Stomach smooth muscle (tissue), 2 donors: Measurements from ENCODE around the gene RELB.
A peak's percentile ranks its signal among the peaks of the same experiment; 100 is the strongest.
"Not testable (repeated sequence)": the region's sequence is repeated elsewhere in the genome, so short reads cannot be mapped to it uniquely, and the experiment has no call there.

ENCODE experiments used
- H3K27ac ChIP-seq: one replicate; pipeline ENCODE4 v1.7.0; 2013; ENCODE audit warnings: mild to moderate bottlenecking, low read length, inconsistent platforms
- H3K27me3 ChIP-seq, 2 donors: one replicate each; pipeline ENCODE4 v1.7.0; 2013; ENCODE audit warnings: low read length in 2 of 2; ENCODE audit not compliant: insufficient read depth in 2 of 2, control insufficient read depth in 1 of 2
- H3K36me3 ChIP-seq, 2 donors: one replicate each; pipeline ENCODE4 v1.7.0; 2013; ENCODE audit warnings: low read length in 2 of 2; ENCODE audit not compliant: control insufficient read depth in 2 of 2, insufficient read depth in 2 of 2
- H3K4me1 ChIP-seq: one replicate; pipeline ENCODE4 v1.7.0; 2013; ENCODE audit warnings: low read length; ENCODE audit not compliant: control insufficient read depth, insufficient read depth
- H3K4me3 ChIP-seq, 2 donors: one replicate each; pipeline ENCODE4 v1.7.0; 2013; ENCODE audit warnings: low read length in 2 of 2
- H3K9ac ChIP-seq, 2 donors: one replicate each; pipeline ENCODE4 v1.7.0; 2013; ENCODE audit warnings: low read length in 2 of 2, mild to moderate bottlenecking in 1 of 2
- H3K9me3 ChIP-seq, 2 donors: one replicate each; pipeline ENCODE4 v1.7.0; 2013; ENCODE audit warnings: low read length in 2 of 2; ENCODE audit not compliant: control insufficient read depth in 2 of 2
- donor health status: healthy.
- donor health status: Pancreatic carcinoma.

RELB gene

DNA sequence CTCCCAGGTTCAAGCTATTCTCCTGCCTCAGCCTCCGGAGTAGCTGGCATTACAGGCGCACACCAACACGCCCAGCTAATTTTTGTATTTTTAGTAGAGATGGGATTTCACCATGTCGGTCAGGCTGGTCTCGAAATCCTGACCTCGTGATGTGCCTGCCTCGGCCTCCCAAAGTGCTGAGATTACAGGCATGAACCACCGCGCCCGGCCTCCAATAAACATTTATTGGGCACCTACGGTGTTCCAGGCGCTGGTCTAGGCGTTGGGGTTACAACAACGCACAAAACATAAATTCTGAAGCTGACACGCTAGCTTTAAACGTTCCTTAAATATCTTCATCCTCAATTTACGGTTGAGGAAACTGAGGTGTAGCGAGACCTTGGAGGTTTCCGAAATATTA is 599 bp upstream of the RELB start:
- Histone ChIP-seq H3K9ac (peak overlapping the region; percentile 4 to 51), H3K4me3 (peak overlapping the region; percentile 36 to 70), H3K4me1 (peaks cover 10% of the 10 kb centered on the region), H3K27ac (peak overlapping the region; percentile 60)
- not testable (repeated sequence) for H3K36me3 ChIP-seq, H3K27me3 ChIP-seq, H3K9me3 ChIP-seq

DNA sequence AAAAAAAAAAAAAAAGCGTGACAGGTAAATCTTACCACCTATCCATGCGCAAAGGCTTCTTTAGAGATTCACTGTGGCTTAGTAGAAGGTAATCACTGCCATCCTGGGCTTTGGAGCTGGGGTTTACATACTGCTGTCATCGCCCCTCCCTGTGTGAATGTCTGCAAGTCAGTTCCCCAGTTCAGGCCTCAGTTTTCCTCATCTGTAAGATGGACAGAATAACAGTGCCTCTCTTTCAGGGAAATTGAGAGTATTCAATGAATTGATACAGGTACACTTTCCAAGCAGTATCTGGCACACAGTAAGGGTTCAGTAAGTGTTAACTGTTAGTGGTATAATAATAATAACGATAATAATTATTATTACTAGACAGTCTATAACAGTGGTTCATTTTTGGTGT is 2.2 kb downstream of the RELB start:
- H3K9me3 ChIP-seq, result no peaks in the 10 kb centered on the region
- no peak overlapping the region for H3K4me3 ChIP-seq
- H3K9ac ChIP-seq, result no peak overlapping the region
- H3K4me1 ChIP-seq, result peaks cover 10% of the 10 kb centered on the region
- no peaks in the 10 kb centered on the region for H3K27me3 ChIP-seq
- peaks cover 2 to 4% of the 10 kb centered on the region in 2 donors for H3K36me3 ChIP-seq
- no peak overlapping the region for H3K27ac ChIP-seq

DNA sequence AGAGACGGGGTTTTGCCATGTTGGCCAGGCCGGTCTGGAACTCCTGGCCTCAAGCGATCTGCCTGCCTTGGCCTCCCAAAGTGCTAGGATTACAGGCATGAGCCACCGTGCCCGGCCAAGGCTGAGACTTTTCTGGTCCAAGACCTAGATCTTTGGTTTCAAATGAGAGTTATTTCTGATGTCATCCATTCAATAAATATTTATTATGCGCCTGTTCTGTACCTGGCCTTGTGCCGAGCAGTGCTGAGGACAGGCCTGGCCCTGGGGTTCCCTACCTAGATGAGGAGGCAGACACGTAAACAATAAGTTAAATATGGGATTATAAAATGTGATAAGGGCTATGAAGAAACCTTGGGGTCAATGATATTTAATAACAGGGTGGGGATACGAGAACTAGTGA is 4.5 kb downstream of the RELB start:
- Histone ChIP-seq H3K27ac (no peak overlapping the region), H3K27me3 (no peaks in the 10 kb centered on the region), H3K4me3 (no peak overlapping the region), H3K9me3 (no peaks in the 10 kb centered on the region), H3K4me1 (peaks cover 9% of the 10 kb centered on the region), H3K36me3 (peaks cover 2 to 4% of the 10 kb centered on the region in 2 donors), H3K9ac (no peak overlapping the region)

DNA sequence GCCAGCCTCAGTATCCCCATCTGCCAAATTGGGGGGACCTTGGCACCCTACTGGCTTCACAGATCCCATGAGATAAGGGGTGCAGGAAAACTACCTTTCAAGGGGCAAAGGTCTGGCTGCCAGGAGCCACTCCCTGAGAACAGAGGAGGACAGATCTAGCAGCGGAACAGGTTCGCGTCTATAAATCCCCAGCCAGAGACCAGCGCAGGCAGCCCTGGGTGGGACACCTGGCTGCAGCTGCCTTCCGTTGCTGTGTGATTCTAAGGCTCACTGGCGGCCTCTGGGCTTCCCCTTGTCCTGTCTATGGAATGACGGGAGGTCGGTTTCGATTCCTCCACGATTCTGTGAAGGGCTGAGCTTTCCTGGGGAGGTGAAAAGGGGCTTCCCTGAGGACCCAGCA is 7.3 kb downstream of the RELB start:
- Histone ChIP-seq H3K9ac (no peak overlapping the region), H3K27me3 (no peaks in the 10 kb centered on the region), H3K4me1 (no peaks in the 10 kb centered on the region), H3K9me3 (no peaks in the 10 kb centered on the region), H3K4me3 (no peak overlapping the region), H3K27ac (no peak overlapping the region), H3K36me3 (peaks cover 4 to 6% of the 10 kb centered on the region in 2 donors)

DNA sequence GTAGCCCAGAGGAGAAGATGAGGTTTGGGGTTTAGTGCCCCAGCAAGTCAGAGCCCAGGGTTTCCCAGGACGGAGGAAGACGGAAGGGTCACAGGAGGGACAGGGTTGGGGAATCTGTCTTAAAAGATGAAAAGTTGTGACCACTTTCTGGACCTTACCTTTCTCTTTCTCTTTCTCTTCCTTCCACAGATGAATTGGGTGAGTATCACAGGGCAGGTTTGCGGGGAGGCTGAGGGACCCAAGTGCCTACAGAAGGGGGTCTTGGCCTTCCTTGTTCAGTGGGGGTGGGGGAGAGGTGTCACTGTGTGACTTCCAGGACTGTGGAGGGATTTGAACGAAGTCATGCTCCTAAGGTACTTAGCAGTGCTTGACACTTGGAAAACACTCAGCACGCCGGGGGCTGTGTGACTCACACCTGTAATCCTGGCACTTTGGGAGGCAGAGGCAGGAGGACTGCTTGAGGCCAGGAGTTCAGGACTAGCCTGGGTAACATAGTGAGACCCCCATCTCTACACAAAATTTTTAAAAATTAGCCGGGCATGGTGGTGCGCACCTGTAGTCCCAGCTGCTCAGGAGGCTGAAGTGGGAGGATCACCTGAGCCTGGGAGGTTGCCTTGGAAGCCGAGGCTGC is 8.5 kb downstream of the RELB start:
- Histone ChIP-seq H3K9ac (no peak overlapping the region), H3K9me3 (no peaks in the 10 kb centered on the region), H3K27ac (no peak overlapping the region), H3K27me3 (no peaks in the 10 kb centered on the region), H3K4me3 (no peak overlapping the region), H3K4me1 (no peaks in the 10 kb centered on the region), H3K36me3 (peaks cover 4 to 6% of the 10 kb centered on the region in 2 donors)

DNA sequence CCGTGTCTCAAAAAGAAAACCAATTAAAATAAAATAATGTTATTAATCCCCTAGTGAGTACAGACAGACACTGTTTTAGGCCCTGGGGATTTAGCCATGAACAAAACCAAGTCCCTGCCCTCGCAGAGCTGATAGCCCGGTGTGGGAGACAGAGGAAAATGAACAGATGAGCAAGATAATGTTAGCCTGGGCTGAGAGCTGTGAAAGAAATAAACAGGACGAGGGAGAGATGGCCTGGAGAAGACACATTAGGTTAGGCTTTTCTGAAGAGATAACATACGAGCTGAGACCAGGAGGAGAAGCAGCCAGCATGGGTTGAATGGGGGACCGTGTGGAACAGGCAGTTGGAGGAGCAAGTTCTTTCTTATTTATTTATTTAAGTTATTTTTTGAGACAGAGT is 9.0 kb downstream of the RELB start:
- Histone ChIP-seq H3K4me1 (no peaks in the 10 kb centered on the region), H3K36me3 (peaks cover 6 to 8% of the 10 kb centered on the region in 2 donors), H3K4me3 (no peak overlapping the region), H3K9ac (no peak overlapping the region), H3K27ac (no peak overlapping the region), H3K27me3 (no peaks in the 10 kb centered on the region), H3K9me3 (no peaks in the 10 kb centered on the region)

DNA sequence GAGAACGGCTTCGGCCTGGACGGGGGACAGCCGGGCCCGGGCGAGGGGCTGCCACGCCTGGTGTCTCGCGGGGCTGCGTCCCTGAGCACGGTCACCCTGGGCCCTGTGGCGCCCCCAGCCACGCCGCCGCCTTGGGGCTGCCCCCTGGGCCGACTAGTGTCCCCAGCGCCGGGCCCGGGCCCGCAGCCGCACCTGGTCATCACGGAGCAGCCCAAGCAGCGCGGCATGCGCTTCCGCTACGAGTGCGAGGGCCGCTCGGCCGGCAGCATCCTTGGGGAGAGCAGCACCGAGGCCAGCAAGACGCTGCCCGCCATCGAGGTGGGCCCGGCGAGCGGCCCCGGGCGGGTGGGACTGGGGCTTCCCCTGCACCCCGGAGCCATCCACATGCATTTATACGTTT is 10.7 kb downstream of the RELB start:
- no peaks in the 10 kb centered on the region for H3K4me1 ChIP-seq
- no peak overlapping the region for H3K27ac ChIP-seq
- H3K9ac ChIP-seq, result no peak overlapping the region
- no peak overlapping the region for H3K4me3 ChIP-seq
- no peaks in the 10 kb centered on the region for H3K27me3 ChIP-seq
- H3K9me3 ChIP-seq, result no peaks in the 10 kb centered on the region
- peaks cover 4 to 7% of the 10 kb centered on the region in 2 donors for H3K36me3 ChIP-seq

DNA sequence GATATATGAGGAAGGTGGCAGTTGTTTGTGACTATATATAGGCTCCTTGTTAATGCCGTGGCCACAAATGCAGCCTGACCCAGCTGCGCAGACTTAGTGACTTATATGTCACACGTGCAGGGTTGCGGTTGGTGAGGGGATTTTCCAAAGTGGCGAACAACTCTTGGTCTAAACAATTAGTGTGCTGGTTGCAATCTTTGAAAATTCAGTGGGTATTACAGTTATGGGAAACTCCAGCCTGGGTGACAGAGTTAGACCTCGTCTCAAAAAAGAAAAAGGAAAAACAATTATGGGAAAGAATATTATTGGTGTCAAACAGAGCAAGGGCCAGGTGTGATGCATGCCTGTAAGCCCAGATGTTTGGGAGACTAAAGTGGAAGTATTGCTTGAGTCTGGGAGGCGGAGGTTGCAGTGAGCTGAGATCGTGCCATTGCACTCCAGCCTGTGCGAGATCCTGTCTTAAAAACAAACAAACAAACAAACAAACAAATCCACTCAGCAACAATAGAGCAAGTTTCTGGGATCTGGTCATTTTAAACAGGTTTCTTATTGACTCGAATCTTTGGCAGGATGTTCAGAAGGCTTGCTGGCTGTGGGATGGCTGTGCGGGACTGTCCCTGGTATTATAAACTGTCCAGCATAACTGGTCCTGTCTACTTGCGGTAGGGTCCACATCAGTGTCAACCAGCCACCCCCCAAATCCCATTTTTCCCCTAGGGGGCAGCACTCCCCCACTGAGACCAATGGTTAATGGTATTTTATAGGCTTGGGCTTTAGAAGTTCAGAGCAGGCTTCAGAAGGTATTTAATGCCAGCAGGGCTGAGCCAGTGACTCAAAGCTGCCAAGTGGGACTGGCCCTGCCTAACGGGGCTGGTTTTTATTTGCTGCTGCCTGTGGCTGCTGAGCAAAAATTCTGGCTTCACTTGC is 15.4 kb downstream of the RELB start:
- Histone ChIP-seq H3K4me1 (no peaks in the 10 kb centered on the region), H3K4me3 (no peak overlapping the region), H3K9ac (peak overlapping the region in 1 of 2 donors; percentile 13), H3K27ac (no peak overlapping the region), H3K36me3 (peaks cover 4 to 7% of the 10 kb centered on the region in 2 donors), H3K27me3 (no peaks in the 10 kb centered on the region), H3K9me3 (no peaks in the 10 kb centered on the region)

DNA sequence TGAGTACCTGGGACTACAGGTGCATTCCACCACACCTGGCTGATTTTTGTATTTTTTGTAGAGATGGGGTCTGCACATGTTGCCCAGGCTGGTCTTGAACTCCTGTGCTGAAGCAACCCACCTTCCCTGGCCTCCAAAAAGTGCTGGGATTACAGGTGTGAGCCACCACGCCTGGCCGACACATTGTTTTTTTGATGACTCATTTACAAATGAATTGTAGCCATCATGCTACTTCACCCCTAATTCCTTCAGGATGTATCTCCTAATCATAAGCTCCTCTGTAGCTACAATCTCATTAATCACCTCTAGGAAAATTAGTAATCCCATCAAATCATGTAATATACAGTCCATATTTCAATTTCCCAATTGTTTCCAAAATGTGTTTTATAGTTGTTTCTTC is 17.9 kb downstream of the RELB start:
- Histone ChIP-seq H3K4me3 (no peak overlapping the region), H3K27ac (no peak overlapping the region), H3K9me3 (no peaks in the 10 kb centered on the region), H3K9ac (no peak overlapping the region), H3K4me1 (no peaks in the 10 kb centered on the region), H3K27me3 (no peaks in the 10 kb centered on the region), H3K36me3 (peaks cover 0 to 7% of the 10 kb centered on the region in 2 donors)

DNA sequence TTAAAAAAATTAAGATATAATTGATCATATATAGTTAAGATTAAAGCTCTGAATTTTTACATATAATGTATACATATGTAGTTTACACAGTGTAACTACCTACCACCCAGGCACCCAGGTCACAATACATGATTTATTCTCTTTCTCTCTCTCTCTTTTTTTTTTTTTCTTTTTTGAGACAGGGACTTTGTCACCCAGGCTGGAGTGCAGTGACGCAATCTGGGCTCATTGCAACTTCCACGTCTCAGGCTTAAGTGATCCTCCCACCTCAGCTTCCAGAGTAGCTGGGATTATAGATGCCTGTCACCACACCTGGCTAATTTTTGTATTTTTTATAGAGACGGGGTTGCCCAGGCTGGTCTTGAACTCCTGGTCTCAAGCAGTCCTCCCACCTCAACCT is 18.8 kb downstream of the RELB start:
- Histone ChIP-seq H3K9ac (no peak overlapping the region), H3K9me3 (no peaks in the 10 kb centered on the region), H3K27ac (no peak overlapping the region), H3K27me3 (no peaks in the 10 kb centered on the region), H3K4me3 (no peak overlapping the region), H3K36me3 (peaks cover 0 to 5% of the 10 kb centered on the region in 2 donors), H3K4me1 (no peaks in the 10 kb centered on the region)

DNA sequence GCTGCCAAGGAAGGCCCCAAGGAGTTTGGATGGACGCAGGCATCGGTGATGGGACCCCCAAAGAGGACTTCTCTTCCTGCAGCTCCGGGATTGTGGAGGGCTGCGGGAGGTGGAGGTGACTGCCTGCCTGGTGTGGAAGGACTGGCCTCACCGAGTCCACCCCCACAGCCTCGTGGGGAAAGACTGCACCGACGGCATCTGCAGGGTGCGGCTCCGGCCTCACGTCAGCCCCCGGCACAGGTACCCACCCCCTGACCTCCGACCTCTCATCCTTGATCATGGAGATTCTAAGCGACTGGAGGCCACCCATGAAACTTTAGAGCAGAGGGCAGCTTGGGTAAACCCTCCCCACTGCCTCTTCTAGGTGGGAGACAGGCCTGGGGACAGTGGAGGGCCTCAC is 20.7 kb downstream of the RELB start:
- H3K27ac ChIP-seq, result no peak overlapping the region
- no peaks in the 10 kb centered on the region for H3K9me3 ChIP-seq
- H3K9ac ChIP-seq, result no peak overlapping the region
- no peaks in the 10 kb centered on the region for H3K4me1 ChIP-seq
- H3K27me3 ChIP-seq, result no peaks in the 10 kb centered on the region
- peaks cover 0 to 3% of the 10 kb centered on the region in 2 donors for H3K36me3 ChIP-seq
- no peak overlapping the region for H3K4me3 ChIP-seq
